A673 (cell line): ENCODE results near the gene CCDC85B. TPM values are rescaled to one million over a fixed set of nuclear protein-coding genes. Genes with fewer than 3 reads are reported as not detected.
A peak's percentile ranks its signal among the peaks of the same experiment; 100 is the strongest.

Experiments used
- BruUV-seq: library from RNA; stranded (reverse); fragments of 400-500 nt; replicated peaks from 2 replicates; lab custom pipeline; 2021; lab: Mats Ljungman, UMichigan
- CTCF ChIA-PET: fragments of 300-600 bp; sonication (Branson Sonifier 250); formaldehyde crosslinking; loops from one replicate; lab custom pipeline; 2022; ENCODE audit warnings: antibody characterized with exemption; lab: Charles Lee
- POLR2A ChIA-PET: fragments of 300-600 bp; sonication (Branson Sonifier 250); formaldehyde crosslinking; loops from one replicate; lab custom pipeline; 2022; ENCODE audit warnings: antibody characterized with exemption; ENCODE audit not compliant: low non-redundant PET; lab: Charles Lee
- DNase-seq: peaks from one replicate; pipeline ENCODE4 v3.0.0-alpha.2; 2015; ENCODE audit warnings: low spot score
- H3K27ac ChIP-seq: fragments of 200-600 bp; sonication (generic); 2 replicates; pipeline ENCODE4 v1.5.1; 2016; ENCODE audit warnings: mixed run types, low read depth, mild to moderate bottlenecking, mixed read lengths, antibody characterized with exemption, low read length; ENCODE audit not compliant: poor library complexity, severe bottlenecking
- H3K27me3 ChIP-seq: fragments of 200-600 bp; sonication (generic); replicated peaks from 2 replicates; pipeline ENCODE4 v1.6.1; 2017; ENCODE audit warnings: mixed run types, low read depth, mild to moderate bottlenecking, mixed read lengths, antibody characterized with exemption, low read length; ENCODE audit not compliant: insufficient read depth, poor library complexity
- H3K36me3 ChIP-seq: fragments of 200-600 bp; sonication (generic); 2 replicates; pipeline ENCODE4 v1.6.1; 2016; ENCODE audit warnings: mixed run types, mild to moderate bottlenecking, mixed read lengths, antibody characterized with exemption, low read length; ENCODE audit not compliant: insufficient read depth, poor library complexity, severe bottlenecking
- H3K4me1 ChIP-seq: fragments of 200-600 bp; sonication (generic); 2 replicates; pipeline ENCODE4 v1.6.1; 2017; ENCODE audit warnings: mixed run types, mild to moderate bottlenecking, mixed read lengths, antibody characterized with exemption, low read length; ENCODE audit not compliant: insufficient read depth, poor library complexity, severe bottlenecking
- H3K4me3 ChIP-seq: fragments of 200-600 bp; sonication (generic); 2 replicates; pipeline ENCODE4 v1.5.1; 2016; ENCODE audit warnings: low read depth, mixed run types, mild to moderate bottlenecking, mixed read lengths, low read length; ENCODE audit not compliant: poor library complexity, severe bottlenecking
- H3K9me3 ChIP-seq: fragments of 200-600 bp; sonication (generic); 2 replicates; pipeline ENCODE4 v1.6.1; 2016; ENCODE audit warnings: mixed run types, low read depth, mild to moderate bottlenecking, mixed read lengths, antibody characterized with exemption, low read length; ENCODE audit not compliant: poor library complexity, severe bottlenecking
- EZH2 ChIP-seq: fragments of 200-600 bp; sonication (generic); IDR thresholded peaks from 2 replicates; pipeline ENCODE4 v1.6.1; 2017; ENCODE audit warnings: borderline replicate concordance, low read depth, mild to moderate bottlenecking, mixed read lengths, antibody characterized with exemption, low read length; ENCODE audit not compliant: poor library complexity, severe bottlenecking
- intact Hi-C: fragments of 100-400 bp; cut with micrococcal nuclease; formaldehyde crosslinking; loops from one replicate; pipeline ENCODE4 v1.10.0; 2022; ENCODE audit not compliant: unreplicated experiment
- total RNA-seq: library from RNA; stranded (reverse); gene quantifications from 2 replicates; pipeline ENCODE4 v1.2.3, GENCODE V29; 2021
- TF ChIP-seq, protein P1 (sequence below): fragments of 300-800, 200-600 bp; sonication (generic); conservative IDR thresholded peaks from 2 replicates; pipeline ENCODE4 v1.5.1; 2017; ENCODE audit warnings: low read depth, mild to moderate bottlenecking, antibody characterized with exemption, low read length, moderate library complexity, mixed read lengths

CCDC85B gene
- total RNA-seq, 1 experiment from 2014 or later, result 32.3 TPM

DNA sequence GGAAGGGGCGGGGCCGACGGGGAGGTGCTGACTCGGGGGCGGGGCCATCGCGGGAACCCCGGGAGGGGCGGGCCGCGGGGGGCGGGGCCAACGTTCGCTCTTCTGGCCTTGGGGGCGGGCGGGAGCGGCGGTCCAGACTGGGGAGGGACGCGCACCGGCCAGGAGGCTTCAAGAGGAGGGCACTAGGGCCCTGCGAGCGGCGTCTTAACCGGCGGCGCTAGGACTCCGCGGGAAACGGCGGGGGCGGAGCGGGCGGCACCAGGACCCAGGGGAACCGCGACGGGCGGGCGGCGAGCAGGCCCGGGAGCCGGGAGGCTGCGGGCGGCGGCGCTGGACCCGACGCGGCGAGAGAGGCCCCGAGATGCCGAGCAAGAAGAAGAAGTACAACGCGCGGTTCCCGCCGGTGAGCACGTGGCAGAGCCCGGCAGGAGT lies 28.7 kb downstream of the CCDC85B start, which contains the start of gene DRAP1:
Gene DRAP1 (plus strand): TSS at position 286 of the 432 bp plus-strand sequence. CDS start 76 bp downstream, at position 362.
- ChIA-PET POLR2A (no interaction called here), CTCF (no interaction called here)
- peak within 1 kb of the TSS; percentile 91 for H3K27ac ChIP-seq
- TF ChIP-seq EZH2, result no peak
- TF ChIP-seq, protein P1, sequence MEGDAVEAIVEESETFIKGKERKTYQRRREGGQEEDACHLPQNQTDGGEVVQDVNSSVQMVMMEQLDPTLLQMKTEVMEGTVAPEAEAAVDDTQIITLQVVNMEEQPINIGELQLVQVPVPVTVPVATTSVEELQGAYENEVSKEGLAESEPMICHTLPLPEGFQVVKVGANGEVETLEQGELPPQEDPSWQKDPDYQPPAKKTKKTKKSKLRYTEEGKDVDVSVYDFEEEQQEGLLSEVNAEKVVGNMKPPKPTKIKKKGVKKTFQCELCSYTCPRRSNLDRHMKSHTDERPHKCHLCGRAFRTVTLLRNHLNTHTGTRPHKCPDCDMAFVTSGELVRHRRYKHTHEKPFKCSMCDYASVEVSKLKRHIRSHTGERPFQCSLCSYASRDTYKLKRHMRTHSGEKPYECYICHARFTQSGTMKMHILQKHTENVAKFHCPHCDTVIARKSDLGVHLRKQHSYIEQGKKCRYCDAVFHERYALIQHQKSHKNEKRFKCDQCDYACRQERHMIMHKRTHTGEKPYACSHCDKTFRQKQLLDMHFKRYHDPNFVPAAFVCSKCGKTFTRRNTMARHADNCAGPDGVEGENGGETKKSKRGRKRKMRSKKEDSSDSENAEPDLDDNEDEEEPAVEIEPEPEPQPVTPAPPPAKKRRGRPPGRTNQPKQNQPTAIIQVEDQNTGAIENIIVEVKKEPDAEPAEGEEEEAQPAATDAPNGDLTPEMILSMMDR, result no peak
- H3K27me3 ChIP-seq, result no peaks in the 10 kb centered on the region
- DNase-seq, result peak; percentile 100
- intact Hi-C loops, result no loop called here
- H3K9me3 ChIP-seq, result no peaks in the 10 kb centered on the region
- BruUV-seq, result no TSS peak
- H3K36me3 ChIP-seq, result peaks cover 12% of the 10 kb centered on the region
- peaks cover 32% of the 10 kb centered on the region for H3K4me1 ChIP-seq
- H3K4me3 ChIP-seq, result peak within 1 kb of the TSS; percentile 83

DNA sequence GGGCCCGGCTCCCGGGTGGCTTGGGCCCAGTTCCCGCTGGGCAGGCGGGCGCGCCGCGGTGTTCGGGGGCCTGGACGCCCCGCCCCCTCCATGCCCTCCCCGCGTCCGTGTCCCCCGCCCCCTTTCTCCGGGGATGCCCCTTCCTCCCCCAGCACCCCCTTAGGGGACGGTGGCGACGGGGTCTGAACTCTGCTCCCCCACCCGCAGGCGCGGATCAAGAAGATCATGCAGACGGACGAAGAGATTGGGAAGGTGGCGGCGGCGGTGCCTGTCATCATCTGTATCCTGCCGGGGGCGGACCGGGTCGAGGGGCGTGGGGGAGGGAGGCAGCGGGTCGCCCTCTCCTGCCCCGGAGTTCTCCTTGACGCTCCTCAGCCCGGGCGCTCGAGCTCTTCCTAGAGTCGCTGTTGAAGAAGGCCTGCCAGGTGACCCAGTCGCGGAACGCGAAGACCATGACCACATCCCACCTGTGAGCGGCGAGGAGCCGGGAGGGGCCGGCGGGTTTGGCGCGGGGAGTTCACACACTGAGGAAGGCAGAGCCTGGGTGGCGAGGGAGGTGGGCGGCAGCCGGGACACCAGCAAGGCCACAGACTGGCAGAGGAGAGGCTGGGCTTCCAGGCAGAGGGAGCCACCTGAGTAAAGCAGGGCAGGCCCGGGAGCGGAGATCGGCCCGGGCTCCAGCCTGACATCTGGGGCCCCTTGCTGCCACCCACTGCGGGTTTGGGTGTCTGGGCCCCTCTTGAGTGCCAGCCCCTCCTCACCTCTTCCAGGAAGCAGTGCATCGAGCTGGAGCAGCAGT lies 29.3 kb downstream of the CCDC85B start:
- H3K9me3 ChIP-seq, result no peaks in the 10 kb centered on the region
- ChIA-PET POLR2A (no interaction called here), CTCF (no interaction called here)
- no peak for DNase-seq
- H3K4me3 ChIP-seq, result peak overlapping the region; percentile 83
- no TSS peak for BruUV-seq
- H3K27me3 ChIP-seq, result no peaks in the 10 kb centered on the region
- H3K27ac ChIP-seq, result peak overlapping the region; percentile 84
- intact Hi-C loops, result no loop called here
- peaks cover 12% of the 10 kb centered on the region for H3K36me3 ChIP-seq
- peaks cover 29% of the 10 kb centered on the region for H3K4me1 ChIP-seq
- TF ChIP-seq, protein P1, result no peak
- TF ChIP-seq EZH2, result no peak

DNA sequence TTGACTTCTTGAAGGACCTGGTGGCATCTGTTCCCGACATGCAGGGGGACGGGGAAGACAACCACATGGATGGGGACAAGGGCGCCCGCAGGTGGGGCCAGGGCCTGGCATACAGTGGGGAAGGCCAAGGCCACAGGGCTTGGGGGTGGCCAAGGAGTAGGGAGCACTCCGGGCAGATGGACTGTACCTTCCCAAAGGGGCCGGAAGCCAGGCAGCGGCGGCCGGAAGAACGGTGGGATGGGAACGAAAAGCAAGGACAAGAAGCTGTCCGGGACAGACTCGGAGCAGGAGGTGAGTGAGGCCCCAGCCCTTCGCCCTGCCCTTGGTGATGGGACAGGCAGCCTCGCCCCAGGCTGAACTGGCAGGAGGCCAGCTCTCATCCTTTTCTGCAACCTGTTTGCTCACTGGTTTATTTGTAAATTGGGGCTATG lies 29.9 kb downstream of the CCDC85B start:
- H3K27me3 ChIP-seq, result no peaks in the 10 kb centered on the region
- no peak for TF ChIP-seq EZH2
- TF ChIP-seq, protein P1, result no peak
- peak overlapping the region; percentile 83 for H3K4me3 ChIP-seq
- ChIA-PET POLR2A (no interaction called here), CTCF (no interaction called here)
- BruUV-seq, result no TSS peak
- H3K4me1 ChIP-seq, result peaks cover 23% of the 10 kb centered on the region
- no peak for DNase-seq
- H3K9me3 ChIP-seq, result no peaks in the 10 kb centered on the region
- peaks cover 12% of the 10 kb centered on the region for H3K36me3 ChIP-seq
- peak overlapping the region; percentile 84 for H3K27ac ChIP-seq
- intact Hi-C loops, result no loop called here
